GM19328 (cell line): Measurements from ENCODE around the gene CLCN5.

Source experiments
- ATAC-seq: cut with Tn5 transposase; IDR thresholded peaks from one replicate; pipeline ENCODE4 v1.9.1; 2021; ENCODE audit warnings: mild to moderate bottlenecking, moderate library complexity; ENCODE audit not compliant: unreplicated experiment

Gene CLCN5

DNA sequence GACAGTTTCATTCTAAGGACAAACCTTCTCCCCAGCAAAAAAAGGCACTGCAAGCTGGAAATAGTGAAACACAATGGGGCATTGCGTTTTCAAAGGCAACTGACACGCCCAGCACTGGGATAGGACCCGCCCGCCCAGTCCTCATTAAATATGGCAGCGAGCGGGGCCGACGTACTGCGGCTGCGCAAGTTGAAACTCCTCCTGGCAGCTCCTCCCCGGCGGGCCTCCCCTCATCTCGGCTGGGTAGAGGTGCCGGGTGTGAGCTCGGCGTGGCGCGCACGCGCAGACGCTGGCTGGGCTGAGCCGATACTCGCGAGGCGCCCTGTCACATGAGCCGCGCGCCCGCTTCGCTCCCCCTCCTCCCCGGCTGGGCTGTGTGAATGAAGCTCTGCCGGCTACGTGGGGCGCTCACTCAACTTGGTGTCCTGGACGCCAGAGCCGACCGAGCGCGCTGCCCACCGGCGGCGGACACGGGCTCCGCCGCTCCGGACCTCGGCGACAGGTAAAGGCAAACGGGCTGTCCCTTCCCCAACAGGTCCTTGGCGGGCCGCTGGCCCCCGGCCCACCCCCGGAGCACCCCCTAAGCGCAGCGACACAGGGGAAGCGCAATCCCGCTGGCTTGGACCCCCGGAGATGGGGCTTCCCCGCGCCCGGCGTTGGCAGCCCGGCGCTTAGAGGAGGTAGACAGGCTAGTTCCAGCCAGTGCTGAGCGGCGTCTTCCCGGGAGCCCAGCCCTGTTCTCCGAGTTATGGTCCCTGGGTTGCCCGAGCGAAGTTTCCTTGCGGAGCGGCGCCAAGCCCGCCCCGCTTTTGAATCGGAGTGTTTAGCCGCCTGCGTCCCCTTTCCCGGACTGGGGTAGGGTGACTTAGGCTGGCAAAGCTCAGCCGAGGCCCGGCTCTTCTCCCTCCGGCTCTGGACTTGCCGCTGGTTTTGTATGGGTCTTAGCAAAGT, at the start of gene CLCN5:
CLCN5 (plus strand) TSS at position 306 of the 951 bp plus-strand sequence. CDS start 2,703 bp downstream, outside the sequence.
- peak; percentile 98 for ATAC-seq

DNA sequence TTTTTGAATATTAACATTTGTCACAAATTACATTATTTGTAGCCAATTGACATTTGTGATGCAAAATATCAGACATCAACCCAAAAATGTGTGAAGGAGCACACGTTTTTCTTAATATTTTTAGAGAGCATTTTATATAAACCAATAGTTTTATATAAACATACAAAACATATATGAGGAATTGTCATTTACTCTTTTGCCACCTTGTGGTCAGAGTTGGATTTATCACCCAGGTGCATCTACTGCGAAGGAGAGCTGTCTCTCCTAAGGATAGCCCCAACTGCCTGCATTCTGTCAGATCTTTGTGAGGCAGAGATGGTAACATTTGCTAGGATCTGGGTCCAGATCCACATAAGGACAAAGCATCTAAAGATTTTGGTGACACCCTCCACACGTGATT, 45.6 kb upstream of the CLCN5 start:
- no peak for ATAC-seq

DNA sequence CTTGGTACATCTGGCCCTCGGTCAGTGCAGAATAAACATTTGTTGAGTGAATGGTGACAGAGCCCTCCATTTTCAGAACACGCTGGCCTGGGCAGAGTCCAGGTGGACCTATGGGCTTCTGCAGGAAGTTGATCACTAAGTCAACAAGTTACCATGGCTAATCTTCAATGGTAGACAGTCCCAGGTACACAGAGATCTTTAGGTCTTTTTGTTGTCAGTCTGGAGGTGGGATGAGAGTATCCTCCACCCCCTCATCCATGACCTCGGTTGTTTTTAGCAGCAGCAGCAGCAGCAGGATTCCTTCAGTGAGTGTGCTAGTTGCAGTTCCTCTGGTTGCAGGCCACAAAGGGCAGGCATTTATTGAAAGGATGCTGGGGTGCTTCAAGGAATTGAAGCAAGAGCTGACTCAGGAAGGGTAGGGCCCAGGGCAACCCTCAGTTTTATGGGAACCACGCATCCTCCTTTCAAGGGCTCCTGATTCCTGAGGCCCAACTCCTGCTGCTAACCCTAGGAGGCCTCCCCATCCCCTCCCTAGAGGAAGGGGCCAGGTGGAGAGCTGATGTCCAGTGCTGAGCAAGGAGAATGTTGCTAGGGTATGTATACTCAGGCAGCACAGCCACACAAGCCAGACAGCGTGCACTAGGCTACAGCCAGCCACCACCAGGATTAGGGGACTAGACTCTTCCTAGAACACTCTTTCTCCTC, 44.8 kb upstream of the CLCN5 start:
- no peak for ATAC-seq

DNA sequence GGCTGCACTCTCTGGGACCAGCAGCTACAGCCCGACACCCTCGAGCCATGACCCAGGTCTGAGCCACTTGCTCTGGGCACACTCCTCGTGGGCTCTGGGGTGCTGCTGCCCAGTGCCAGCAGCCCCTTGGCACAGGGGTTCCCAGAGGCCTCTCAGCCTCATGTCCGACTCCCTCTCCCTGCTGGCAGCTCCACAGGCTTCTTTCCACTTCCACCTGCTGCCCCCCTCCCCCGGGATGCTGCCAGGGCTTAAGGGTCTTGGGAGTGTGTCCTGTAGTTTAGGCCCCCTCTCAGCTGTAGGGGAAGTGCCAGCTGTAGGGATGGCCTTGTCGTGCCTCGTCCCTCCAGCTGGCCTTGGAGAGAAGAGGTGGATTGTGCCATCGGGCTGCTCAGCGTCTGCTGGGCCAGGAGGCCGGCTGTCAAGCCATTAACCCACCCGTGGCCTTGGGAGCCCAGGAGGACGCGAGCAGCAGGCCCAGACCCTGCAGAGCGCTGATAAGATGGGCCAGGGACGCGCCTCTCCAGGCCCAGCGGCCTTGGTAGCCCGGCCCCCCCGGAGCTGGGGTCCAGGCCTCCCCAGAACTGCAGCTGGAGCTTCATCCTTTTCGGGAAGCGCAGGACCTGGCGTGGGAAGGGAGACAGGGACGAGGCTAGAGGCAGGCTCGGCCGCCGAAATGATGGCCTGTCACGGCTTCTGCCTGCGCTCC, 44.1 kb upstream of the CLCN5 start:
- ATAC-seq, result no peak

DNA sequence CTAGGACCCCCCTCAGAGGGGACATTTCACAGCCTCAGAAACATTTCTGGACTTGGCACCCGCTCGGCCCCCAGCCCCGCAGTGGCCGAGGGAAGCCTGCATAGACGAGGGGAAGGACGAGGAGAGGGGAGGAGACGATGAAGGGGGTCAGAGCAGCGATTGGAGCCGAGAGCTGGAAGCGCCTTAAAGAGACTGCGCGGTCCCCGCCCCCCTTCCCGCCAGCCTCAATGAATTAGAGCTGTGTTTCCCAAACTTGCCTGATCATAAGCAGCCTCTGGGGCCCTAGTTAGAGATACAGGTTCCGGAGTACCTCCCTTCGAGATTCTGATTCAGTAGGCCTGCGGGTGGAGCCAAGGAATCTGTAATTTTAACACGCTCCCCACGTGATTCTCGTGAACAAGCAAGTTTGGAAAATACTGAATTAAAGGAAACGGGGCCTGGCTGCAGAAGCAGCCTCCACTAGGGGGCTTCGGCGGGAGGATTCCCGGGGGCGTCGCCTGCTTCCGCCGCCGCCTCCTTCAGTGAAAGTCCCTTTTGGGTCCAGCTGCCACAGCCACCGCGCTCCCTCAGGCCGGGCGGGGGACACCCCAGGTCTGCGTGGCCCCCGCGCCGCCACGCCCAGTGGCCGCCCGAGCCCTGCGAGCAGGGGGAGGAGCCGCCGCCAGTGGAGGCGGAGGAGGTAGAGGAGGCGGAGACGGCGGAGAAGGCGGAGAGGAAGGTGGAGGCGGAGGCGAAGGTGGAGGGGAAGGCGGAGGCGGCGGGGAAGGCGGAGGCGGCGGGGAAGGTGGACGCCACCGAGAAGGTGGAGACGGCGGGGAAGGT, 43.4 kb upstream of the CLCN5 start, which contains the start of gene USP27X:
USP27X (plus strand) TSS at position 651 of the 822 bp plus-strand sequence. CDS start 824 bp downstream, outside the sequence.
- ATAC-seq, result peak; percentile 82

DNA sequence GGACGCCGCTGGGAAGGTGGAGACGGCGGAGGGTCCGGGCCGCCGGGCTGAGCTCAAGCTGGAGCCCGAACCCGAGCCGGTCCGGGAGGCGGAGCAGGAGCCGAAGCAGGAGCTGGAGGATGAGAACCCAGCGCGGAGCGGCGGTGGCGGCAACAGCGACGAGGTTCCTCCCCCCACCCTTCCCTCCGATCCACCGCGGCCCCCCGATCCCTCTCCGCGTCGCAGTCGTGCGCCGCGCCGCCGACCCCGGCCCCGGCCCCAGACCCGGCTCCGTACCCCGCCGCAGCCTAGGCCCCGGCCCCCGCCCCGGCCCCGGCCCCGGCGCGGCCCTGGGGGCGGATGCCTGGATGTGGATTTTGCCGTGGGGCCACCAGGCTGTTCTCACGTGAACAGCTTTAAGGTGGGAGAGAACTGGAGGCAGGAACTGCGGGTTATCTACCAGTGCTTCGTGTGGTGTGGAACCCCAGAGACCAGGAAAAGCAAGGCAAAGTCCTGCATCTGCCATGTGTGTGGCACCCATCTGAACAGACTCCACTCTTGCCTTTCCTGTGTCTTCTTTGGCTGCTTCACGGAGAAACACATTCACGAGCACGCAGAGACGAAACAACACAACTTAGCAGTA, 42.6 kb upstream of the CLCN5 start:
- ATAC-seq, result no peak

DNA sequence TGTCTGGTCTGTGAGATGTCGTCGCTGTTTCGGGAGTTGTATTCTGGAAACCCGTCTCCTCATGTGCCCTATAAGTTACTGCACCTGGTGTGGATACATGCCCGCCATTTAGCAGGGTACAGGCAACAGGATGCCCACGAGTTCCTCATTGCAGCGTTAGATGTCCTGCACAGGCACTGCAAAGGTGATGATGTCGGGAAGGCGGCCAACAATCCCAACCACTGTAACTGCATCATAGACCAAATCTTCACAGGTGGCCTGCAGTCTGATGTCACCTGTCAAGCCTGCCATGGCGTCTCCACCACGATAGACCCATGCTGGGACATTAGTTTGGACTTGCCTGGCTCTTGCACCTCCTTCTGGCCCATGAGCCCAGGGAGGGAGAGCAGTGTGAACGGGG, 41.7 kb upstream of the CLCN5 start:
- ATAC-seq, result no peak

DNA sequence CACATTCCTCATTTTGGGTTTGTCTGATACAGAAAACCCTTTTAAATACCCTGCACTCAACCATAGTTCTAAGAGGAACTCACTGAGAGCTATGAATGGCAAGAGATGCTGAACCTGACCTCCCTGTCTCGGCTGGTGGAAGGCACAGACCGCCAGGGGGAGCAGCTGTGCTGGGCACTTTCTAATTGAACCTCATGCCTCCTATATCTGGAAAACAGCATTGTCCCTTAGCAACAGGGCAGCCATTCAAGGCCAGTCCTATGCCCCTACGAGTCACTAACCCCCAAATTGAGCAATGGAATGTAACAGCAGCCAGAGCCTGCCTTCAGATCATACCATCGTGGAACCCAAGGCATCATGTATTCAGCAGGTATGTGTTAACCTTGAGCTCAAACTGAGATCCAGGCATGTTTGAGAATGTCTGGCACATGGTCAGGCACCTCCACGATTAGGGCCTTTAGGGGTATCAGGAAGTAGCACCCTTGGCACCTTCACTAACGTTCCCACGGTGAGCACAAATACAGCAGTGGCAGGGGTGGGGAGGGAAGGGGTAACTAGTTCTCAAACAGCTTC, 38.0 kb upstream of the CLCN5 start:
- peak; percentile 48 for ATAC-seq

DNA sequence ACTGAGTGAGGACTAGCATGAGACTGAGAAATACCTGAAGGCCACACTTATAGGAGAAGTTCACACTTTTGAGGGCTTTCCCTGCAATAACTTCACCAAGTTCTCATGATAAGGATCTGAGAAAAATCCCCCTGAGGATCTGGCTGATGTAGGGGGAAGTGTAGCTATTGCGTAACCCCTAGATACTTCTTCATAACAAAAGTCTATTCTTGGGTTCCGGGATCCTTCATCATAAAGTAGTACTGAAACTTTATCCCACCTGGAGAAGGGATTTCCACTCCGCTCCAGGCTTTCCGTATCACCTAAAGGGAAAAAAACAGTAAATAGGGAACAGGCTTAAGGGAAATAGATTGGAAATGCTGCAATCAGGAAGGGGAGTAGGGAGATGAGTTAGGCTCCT, 29.9 kb upstream of the CLCN5 start:
- no peak for ATAC-seq

DNA sequence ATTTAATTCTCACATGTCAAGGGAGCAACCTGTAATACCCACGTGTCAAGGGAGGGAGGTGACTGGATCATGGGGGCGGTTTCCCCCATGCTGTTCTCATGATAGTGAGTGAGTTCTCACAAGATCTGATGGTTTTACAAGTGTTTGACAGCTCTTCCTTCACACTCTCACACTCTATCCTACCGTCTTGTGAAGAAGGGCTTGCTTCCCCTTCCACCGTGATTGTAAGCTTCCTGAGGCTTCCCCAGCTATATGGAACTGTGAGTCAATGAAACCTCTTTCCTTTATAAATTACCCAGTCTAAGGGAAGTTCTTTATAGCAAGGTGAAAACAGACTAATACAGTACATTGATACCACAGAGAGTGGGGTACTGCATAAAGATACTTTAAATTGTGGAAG, 25.4 kb upstream of the CLCN5 start:
- no peak for ATAC-seq

DNA sequence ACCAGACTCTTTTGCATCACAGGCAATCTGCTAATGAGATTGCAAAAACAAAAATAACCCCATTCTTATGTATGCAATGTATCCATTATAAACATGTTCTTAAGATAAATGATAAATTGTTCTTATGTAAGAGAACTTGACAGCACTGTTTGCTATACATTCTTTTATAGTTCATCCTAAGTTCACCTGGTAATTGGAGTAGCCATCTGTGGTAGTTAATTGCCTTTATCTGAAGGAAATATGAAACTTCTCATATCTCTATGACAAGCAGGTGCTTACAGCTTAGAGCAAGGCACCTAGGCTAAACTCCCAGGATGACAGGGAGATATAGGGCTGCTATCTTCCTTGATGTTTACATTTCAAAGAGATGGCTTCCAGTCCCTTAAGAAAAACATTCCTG, 21.3 kb upstream of the CLCN5 start:
- ATAC-seq, result no peak

DNA sequence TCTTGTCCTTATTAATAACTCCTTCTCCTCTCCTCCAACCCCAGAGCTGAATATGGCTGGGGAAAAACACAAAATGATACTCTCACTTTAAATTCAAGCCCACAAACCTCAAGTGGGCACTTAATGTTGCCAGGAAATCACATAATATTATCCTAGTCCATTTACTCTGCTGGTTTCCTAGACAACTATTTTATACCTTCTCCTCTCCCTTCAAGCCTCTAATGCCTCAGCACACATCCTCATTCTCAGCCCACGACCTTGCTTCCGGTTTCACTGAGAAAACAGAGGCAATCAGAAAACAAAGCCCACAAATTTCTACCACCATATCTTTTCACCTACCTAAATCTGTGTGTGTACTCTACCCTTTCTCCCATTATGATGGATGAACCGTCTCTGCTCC, 12.1 kb upstream of the CLCN5 start:
- no peak for ATAC-seq

DNA sequence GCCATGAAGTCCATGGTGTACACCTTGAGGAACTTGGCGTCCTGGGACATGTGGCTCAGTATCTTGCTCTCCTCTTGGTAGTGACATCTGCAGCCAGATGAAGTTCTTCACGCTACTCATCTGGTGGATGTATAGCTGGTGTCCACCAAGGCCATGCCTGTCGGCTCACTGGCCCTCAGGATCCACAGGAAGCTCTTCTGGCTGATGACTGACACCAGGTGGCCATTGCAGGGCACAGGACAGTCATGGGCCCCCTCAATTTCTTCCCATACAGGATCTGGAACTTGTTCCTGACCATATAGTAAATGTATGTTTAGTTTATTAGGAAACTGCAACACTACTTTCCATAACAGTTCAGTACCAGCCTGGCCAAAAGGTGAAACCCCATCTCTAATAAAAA, 10.3 kb upstream of the CLCN5 start:
- no peak for ATAC-seq

DNA sequence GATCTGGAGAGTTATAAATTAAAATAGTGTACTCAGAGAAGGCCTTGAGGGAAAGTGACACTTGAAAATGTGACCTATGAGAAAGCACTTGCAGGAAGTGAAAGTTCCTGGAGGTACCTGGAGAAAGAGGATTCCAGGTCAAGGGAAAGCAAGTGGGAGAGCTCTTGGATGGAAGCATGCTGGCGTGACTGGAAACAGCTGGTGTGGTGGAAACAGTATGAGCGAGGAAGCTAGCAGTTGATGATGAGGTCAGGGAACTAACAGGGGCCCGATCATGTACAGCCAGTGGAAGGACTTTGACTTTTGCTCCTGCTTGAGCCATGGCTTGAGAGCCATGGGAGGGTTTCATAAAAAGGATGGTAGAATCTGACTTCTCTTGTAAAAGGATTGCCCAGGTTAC, 9.5 kb upstream of the CLCN5 start:
- ATAC-seq, result no peak

DNA sequence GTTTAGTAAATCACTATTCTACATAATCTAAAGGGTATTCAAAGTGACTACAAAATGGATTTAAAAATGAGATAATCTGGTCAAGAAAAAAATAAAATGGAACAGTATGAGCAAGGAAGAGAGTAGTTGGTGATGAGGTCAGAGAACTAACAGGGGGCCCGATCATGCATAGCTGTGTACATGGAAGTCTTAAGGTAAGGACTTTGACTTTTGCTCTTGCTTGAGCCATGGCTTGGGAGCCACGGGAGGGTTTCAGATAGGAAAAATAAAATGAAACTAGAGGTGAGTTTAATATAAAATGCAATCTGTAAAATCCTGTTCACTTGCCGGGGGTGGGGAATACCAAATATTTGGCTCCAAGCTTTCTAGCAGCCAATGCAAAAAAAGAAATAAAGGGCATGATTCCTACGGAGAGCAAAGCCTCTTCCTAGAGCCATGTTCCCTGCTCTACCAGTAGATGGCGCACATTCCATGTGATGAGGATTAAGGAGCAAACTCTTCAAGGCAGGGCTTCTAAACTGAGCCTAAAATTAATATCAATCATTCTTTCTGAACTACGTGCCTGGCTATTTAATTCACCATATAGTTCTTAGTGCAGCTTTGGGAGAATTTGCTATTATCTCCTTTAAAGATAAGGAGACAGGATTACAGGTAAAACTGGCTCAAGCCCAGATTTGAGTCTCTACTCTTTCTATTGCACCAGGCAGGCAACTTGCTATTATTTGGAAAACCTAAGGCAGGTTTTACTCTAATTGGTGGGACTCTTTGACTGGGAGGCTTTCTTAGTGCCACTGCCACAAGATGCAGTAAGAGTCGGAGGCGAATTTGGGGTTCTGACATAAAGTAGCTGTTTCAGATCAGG, 6.8 kb upstream of the CLCN5 start:
- ATAC-seq, result peak; percentile 70

DNA sequence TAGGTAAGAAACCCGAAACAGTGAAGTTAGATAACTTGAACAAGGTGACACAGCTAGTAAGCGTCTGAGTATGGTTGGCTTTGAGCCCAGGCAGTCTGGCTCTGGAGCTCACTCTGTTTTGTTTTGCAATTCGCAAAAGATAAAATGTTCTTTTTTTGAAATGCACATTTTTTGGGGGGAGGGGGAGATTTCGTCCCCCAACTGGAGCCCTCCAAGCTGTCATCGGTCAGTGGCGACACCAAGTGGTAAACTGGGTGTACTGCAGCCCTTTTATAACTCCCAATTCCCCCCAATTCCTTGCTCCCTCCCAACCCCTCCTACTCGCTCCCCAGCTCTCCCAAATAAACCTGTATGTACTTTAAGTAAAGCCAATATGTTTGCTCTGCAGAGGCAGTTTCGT, 2.8 kb upstream of the CLCN5 start:
- no peak for ATAC-seq

DNA sequence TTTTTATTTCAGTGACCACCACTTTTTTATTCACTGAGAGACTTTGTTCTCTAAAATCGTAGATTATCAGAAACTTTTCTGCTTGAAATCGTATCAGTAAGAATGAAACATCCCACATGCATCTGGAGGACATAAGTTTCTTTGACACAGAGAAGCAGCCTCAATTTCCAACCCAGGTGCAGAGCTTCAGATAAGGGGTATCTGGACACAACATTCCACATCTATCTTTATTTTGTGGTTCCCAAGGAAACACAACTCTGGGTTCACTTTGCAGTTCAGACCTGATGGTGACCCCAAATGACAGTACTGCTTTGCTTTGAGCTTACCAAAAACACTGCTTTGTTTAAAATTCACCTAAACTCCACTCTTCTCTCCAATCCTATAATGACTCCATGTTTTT, 1.3 kb upstream of the CLCN5 start:
- no peak for ATAC-seq

DNA sequence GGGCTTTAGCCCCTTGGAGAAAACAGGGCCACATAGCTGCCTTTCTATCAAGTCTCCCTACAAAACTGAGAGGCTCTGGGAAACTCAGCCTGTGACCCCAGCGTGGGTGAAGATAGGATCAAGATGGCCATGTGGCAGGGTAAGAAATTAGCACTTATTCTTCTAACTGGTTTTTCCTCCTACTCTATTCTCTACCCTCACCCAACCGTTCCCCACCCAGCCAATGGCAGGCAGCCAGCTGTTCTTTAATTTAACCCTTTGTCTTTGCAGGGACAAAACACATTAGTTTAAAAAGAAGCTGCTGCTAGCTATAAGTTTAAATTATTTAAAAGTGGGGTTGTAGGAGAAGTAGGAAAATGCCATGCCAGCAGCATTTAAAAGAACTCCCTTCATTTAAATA, 2.8 kb downstream of the CLCN5 start:
- ATAC-seq, result no peak

DNA sequence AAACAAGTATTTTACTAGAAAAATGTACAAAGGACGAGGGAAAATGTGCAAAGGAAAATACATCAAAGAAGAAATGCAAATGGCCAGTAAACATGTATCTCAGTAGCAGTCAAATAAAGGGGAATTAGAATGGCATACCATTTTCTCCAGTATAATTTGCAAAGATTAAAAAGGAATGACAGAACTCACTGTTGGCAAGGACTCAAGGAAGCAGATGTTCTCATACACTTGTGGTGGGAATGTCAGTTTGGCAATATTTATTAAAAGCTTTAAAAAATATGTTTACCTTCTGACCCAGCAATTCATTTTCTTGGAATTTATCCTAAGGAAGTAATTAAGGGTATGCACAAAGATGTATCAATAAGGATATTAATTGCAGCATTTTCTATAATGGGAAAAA, 7.6 kb downstream of the CLCN5 start:
- ATAC-seq, result no peak
